Esophagus muscularis mucosa (tissue), 4 donors: ENCODE data around the gene CLEC18B.
"Not testable (repeated sequence)": the region's sequence is repeated elsewhere in the genome, so short reads cannot be mapped to it uniquely, and the experiment has no call there.

Experiments
- CTCF ChIP-seq, 3 experiments: fragments of 200-600 bp in 2 of 3; fragments of 450-650 bp in 1 of 3; sonication (generic) in 2 of 3; IDR thresholded peaks; one replicate each; pipeline ENCODE4 v1.5.1; 2017 to 2019; ENCODE audit warnings: antibody characterized with exemption in 3 of 3, mild to moderate bottlenecking in 2 of 3, moderate library complexity in 1 of 3
- EP300 ChIP-seq: sonication (generic); formaldehyde crosslinking; IDR thresholded peaks from one replicate; pipeline ENCODE4 v1.6.1; 2017; ENCODE audit warnings: antibody characterized with exemption
- POLR2A ChIP-seq: fragments of 450-650 bp; IDR thresholded peaks from one replicate; pipeline ENCODE4 v1.6.1; 2017; ENCODE audit warnings: antibody characterized with exemption, moderate library complexity, mild to moderate bottlenecking, low read depth
- POLR2AphosphoS5 ChIP-seq, 2 donors: sonication (generic); formaldehyde crosslinking; IDR thresholded peaks; one replicate each; pipeline ENCODE4 v1.6.1; 2017; ENCODE audit warnings: antibody characterized with exemption in 2 of 2

GRCh38 chr16:74394604-74395003 is 26.7 kb downstream of the CLEC18B start:
- TF ChIP-seq CTCF (IDR thresholded peaks at IDR 0.05); EP300; POLR2A; POLR2AphosphoS5 (IDR thresholded peaks at IDR 0.05): not testable (repeated sequence)
